NAMALWA (cell line): ENCODE measurements around the gene C1RL.

Experiments used
- DNase-seq: peaks from one replicate; pipeline ENCODE4 v3.0.0-alpha.2; 2015; ENCODE audit warnings: low spot score

C1RL gene

DNA sequence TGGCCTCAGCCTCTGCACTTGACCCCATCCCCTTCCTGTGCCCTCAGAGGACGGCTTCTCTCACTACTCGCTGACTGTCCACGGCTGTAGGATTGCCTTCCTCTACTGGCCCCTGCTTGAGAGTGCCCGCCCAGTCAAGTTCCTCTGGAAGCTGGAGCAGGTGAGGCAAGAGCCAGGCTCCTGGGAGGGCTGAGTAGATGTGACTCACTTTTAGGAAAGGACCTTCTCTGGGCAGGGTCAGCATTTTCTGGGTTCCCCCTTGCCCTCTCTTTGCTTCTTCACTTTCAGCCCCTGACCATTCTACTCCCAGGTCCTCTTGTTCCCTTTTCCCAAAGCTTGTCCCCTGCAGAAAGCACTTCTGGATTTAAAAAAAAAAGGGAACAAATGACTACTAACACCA lies 28.9 kb upstream of the C1RL start:
- DNase-seq, result no peak

DNA sequence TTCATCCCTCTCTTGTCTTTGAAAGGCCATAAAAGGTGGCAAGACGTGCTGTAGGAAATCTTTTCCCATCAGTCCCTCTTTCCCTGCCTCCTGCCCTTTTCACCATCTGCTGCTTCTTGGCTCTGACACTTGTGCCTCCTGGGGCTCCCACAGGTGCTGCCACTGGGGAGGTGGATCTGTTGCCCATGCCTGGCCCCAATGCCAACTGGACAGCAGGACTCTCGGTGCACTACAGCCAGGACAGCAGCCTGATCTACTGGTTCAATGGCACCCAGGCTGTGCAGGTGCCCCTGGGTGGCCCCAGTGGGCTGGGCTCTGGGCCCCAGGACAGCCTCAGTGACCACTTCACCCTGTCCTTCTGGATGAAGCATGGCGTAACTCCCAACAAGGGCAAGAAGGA lies 27.7 kb upstream of the C1RL start:
- DNase-seq, result no peak

DNA sequence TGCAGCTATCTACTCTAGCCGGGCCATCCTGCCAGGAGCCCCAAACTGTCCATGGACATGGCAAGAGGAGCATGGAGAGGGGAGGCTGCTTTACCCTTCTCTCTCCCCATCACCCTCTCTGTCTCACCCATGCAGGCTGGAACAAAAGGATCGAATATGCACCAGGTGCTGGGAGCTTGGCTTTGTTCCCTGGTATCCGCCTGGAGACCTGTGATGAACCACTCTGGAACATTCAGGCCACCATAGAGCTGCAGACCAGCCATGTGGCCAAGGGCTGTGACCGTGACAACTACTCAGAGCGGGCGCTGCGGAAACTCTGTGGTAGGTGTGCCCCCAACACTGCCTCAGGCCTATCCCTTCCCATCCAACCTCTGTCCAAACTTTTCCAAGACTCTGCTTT lies 27.1 kb upstream of the C1RL start:
- no peak for DNase-seq

DNA sequence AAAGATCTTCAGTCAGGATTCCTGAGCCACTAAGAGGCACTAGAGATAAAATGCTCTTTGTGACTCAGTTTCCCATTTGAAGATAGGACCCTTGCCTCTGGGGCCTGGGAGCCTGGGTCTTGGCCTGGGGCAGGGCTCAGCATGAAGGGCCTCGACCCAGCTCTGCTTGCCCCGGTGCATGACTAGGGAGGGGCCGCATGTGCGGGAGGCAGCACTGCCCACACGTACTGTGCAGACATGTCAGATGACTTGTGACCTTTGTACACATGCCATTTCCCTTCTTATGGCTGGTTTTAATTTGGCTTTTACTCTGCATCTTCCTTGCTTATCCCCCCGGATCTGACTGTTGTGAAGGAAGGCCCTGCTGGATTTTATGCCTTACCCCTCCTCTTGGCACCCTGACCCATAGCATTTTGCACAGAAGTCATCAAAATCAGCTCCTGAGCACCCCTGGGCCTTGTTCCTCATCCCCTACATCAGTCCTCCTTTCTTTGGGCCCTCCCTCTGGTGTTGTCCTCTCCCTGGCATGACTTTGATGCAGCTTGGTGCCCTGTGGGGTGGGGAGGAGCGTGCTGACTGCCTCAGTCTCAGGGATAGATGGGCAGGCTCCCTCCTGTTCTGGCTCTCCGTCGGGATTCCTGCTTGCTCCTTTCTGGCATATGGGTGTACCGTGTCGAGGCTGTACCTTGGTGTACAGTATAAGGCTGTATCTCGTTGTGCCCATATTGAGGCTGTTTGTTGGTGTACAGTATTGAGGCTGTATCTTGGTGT lies 25.6 kb upstream of the C1RL start:
- DNase-seq, result no peak

DNA sequence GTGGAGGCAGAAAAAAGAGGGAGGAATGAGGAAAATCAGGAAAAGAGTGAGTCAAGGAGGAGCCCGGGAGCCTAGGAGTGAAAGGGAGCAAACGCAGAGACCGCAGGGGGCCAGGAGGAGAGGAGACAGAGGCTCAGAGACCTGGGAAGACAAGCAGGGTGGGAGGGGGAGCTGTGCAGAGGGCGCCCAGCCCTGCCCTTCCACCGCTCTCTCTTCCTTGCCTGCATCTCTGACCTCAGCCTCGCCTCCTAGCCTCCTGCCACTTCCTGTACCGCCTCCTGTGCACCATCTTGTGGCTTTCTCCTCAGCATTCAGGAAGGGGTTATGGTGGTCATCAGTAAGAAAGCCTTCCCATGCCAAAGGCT lies 22.5 kb upstream of the C1RL start:
- peak; percentile 21 for DNase-seq

DNA sequence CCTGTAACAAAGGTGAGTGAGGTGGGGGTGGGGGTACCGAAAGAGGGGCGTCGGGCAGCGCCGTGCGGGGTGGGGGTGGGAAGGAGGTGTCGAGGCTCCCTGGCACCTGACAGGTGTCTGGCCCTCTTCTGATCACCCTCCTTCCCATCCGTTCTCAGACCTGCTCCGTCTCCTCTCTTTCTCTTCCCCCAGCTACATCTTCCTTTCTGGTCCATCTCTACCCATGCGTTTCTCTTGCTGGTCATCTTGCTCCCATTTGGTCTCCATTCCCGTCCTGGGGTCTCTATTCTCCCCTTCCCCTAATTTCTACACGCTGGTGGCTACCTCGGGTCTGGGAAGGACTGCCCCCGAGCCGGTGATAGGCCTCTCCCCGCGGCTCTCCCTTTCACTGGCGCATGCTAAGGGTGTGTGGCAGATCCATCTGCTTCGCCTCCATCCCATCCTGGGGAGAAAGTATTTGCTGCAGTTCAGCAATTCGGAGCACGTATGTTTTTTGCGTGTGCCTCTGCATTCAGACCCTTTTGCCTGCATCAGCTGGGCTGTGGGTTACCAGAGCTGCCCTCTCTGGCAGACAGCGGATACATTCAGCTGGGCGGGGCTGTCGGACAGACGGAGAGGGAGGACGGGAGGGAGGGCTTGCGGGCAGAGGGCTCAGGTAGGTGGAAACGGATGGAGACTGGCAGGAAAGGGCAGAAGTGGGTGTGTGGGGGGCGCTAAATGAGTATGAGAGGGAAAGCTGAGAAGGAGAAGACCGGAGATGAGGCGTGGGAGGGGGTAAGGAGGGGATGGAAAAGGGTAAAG lies 21.9 kb upstream of the C1RL start:
- DNase-seq, result peak; percentile 66

DNA sequence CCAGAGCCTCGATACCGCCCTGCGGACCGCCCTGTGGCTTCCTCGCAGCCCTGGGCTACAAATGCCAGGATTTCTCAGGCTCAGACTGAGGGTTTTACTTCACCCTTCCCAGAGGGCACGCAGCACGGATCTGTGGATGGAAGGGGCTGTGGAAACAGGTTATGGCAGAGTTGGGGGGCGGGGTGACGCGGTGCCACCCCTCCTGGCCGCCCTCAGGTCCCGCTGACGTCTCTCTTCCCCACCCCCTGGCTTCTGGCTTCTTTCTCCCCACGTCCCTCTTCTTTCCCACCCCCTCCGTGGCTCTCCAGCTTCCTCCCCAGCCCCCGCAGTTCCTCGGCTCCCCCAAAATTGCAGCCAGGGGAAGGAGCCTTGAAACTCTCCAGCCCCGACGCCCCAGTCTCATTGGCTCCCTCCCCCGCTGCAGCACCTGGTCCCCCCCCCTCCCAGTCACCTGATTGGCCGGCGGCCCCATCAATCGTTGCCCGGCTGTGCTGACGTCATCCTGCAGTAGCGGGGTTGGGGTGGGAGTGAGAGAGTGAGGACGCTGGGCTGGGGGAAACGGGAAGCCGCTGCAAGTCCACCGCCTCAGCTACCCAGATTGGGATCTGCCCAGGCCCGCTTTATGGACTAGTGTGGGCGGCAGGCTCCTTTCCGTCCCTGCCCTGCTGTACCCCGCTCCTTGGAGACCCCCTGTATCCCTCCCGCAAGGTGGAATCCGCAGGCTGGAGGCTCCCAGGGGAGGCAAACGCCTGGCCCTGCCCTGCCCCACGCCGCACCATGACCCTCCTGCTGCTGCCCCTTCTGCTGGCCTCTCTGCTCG lies 21.1 kb upstream of the C1RL start, which contains the start of gene CLSTN3:
CLSTN3 (plus strand) TSS at position 500 of the 820 bp plus-strand sequence; CDS start at position 778, 278 bp downstream.
- peak; percentile 93 for DNase-seq

DNA sequence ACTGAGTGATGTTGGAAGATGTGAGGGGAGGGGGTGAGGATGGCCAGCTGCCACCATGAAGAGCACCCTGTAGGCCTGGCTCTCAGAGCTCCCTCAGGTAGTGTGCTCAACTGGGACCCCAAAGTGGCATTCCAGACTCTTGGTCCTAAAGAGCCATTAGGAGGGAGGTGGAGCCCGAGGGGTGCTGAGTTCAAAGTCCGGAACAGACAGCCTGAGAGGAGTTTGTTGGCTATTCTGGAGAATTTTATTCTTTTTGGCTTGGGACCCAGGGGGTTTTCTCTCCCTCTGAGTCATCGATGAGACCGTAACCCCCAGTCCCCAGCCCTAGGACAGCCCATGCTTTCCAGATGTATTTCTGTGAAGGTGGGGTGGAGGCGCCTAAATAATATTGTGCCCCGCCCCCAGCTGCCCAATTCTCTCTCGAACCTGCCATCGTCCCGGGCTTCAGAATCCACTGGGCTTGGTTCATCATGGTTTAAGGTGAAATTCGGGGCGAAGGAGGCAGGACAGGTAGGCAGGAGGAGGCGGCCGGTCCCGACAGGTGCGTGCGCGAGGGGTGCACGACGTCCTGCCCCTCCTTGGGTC lies 20.4 kb upstream of the C1RL start:
- no peak for DNase-seq

DNA sequence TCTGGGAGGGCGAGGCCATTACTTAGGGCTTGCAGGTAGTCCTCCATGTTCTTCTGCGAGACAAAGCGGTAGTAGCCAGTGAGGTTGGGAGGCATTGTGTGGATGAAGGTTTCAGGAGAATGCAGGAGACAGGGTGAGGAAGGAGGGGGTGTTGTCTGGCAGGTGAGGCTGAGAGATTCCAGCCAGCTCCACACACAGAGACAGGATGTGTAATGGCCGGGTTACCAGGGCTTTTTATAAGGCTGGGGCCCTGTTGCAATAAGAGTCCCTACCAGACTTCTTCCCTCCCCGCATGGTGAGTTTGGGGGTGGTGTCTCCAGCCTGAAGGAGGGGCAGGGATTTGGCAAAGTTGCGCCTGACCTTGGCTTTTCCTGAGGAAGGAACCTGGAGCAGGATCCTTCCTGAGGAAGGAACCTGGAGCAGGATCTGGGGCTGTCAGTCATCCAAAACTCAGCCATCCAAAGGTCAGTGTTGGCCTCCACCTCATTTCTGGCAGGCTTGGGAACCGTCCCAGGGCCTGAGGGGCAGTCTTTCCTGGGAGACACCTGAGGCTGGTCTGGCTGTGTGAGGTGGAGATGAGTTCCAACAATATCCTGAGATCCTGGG lies 19.8 kb upstream of the C1RL start, which contains the start of gene RBP5:
RBP5 (minus strand) TSS at position 209 of the 606 bp plus-strand sequence; CDS start at position 95, 114 bp downstream.
- DNase-seq, result no peak

DNA sequence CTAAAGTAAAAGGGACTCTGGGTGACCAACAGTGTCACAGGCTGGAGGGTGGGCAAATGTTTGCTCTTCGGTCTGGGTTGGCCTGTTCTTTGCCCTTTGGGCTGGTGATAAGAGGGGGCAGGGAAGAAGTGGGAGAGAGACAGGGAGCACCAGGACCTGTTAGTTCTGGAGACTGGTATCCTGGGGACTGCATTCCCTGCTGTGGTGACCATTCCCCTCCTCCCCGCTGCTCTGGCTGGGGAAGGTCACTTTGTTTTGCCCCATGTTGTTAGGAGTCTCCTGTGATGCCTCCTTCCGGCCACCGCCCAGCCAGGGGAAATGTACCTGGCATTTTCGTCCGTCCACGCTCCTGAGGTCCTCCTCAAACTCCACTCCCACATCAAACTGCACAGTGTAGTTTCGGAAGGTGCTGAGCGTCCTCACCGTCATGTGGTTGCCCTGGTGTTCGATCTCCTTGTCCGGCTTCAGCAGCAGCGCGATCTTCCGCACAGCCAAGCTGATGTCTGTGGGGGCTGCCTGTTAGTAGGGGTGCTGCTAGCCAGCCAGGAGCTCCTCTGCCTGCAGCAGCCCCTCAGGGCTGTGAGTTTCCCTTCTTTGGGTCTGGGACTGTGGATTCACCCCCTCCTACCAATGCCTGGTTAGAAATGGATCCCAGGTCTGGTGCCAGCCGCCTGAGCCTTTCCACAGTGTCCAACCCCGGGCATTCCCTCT lies 19.1 kb upstream of the C1RL start:
- no peak for DNase-seq

DNA sequence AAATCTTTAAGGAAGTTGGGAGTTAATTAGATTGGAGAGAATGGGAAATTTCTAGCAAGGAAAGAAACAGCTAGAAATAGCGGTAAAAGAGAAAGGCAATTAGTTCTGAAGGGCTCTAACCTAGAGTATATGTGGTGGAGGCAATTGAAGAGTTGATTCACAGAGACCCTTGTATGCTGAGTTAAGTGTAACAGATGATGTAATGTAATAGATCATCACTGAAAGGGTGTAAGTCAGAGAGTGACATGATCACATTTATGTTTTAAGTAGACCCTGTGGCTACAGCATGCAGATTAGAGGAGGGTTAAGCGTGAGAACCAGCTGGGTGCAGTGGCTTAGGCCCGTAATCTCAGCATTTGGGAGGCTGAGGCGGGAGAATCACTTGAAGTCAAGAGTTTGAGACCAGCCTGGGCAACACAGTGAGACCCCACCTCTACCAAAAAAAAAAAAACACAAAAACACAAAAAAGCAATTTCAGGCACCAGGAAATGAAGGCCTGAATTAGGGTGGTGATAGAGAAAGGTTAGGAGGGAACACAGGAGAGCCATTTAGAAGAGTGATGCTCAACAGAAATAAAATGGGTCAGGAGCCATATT lies 16.7 kb upstream of the C1RL start:
- no peak for DNase-seq

DNA sequence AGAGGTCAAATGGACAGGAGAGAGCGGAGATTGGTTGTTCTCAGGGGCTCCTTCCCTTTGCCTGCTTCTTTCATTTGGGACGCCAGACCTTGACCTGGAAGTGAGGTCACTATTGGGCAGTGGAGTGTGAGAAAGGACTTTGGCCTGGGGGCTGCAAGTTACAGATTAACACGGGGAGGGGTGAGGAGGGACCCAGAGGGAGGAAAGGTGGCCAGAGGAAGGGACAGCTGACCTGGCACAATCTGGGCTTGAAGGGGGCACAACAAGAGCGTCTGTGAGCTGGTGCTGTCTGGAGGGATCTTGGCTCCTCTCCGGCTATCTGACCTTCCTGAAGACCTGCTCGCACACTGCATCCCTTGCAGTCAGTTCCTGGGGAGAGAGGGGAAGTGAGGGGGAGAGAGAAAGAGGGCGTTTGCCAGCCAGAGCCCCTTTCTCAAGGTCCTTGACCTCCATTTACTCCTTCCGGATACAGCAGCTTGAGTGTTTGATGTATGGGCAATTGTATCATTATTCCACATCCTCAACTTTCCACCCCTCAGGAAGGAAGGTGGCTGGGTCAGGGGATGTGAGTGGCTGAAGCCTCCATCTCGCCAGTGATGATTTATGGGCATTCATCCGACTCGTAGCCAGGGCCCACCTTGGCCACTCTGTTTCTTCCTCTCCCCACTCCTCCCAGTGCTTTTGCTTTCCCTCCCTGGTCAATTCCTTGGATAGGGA lies 14.9 kb upstream of the C1RL start:
- DNase-seq, result no peak

DNA sequence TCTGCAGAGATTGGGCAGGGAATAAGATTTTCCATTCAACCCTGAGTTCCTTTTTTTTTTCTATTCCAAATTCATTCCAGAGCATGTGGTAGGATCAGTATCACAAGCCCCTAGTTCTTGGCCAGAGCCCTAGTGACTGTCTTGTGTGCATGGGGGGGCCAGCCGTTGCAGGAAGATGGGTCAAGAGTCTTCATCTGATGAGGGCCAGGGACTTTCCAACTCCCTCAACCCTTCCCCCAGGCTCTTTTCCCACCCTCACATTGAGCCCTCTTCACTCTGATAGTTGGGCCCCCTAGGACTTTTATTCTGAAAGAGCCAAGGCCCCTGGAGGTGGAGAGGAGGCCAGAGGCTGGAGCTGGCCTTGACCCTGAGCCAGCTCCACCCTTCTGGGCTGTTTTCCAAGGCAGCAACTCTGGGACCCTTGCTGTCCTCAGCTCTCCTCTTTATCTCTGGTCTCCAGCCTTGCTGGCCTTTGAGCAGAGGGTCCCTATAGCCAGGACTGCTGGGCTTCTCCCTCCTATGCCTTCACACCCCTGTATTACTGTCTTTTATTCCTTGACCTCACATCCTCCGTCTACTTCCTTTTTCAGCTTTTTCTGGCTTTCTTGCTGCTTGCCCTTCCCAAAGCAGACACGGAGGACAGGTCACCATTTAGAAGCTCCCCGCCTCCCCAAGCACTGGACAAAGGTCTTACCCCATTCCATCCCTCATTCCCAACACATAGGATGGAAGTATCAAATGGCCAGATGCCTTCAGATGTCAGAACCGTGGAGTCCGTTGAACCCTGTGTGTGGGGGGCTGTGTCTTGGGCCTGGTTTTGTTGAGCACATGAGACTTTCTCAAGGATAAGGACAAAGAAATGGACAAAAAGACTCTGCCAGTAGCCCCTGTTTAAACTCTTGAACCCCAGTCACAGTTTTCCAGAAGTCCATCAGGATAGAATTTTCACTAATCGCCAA lies 14.1 kb upstream of the C1RL start:
- DNase-seq, result no peak

DNA sequence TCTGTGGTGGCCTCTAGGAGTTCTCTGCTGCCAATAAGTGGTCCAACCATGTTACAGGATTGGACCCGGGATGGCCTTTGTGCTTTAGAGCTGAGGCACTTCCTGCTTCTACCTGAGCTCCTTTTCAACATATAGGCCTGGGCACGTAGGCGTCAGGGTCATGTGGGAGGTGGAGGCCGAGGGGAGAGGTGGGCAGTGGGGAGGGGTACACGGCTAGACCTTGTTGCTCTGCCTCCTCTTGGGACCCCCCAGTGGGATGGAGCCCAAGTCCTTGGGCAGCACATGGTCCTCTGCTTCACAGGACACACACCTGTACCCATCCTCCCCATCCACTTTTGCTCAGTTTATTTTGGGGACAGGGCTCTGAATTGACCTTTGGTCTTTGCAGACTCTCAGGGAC lies 12.3 kb upstream of the C1RL start:
- DNase-seq, result no peak

DNA sequence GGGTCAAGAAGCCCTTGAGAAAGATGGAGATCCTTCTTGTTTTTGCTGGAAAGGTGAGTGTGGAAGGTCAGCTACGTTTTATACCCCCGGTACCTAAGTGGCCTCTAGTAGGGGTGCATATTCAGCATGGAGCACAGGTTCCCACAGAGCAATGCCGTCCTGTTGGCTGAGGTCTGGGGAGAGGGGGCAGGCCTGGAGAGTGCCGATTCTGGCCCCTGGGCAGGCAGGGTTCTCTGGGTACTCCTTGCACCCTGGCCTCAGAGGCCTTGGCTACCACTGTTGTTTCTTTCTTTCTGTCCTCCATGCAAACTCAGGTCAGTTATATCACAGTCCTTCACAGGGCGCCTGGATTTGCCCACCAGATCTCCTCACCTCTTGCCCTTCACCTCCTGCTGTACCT lies 11.2 kb upstream of the C1RL start:
- DNase-seq, result no peak

DNA sequence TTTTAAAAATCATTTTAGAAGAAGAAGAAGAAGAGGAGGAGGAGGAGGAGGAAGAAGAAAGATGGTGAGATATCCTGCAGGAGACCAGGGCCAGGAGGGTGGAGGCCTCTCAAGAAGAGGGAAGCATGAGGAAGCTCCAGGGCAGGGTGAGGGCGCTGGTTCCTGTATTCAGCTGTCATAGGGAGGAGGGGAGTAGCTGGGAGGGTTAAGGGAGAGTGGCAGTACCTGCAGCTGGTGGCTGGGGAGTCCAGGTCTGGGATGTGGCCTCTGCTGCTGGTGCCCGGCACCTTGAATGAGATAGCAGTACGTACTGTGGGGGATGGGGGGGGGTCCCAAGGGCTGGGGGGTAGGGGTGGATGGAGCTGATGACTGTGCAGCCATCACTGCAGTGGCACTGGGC lies 9.9 kb upstream of the C1RL start:
- no peak for DNase-seq

DNA sequence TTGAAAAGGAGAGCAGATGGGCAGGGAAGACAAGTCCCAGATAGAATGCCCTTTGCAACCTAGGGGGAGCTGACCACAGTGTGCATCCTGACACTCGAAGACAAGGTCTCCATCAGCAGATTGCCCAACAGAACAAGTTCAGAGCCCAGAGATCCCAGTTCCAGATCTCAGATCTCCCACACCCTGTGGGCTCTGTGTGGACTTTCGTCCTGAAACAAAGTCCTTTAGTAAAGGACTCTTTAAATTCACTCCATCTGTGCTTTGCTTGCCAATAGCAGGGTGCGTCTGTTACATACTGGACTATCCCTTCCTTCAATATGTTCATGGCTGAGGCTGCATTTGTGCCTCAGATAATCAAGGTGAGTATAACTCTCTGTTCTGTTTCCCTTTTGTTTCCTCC lies 8.7 kb upstream of the C1RL start:
- DNase-seq, result no peak

DNA sequence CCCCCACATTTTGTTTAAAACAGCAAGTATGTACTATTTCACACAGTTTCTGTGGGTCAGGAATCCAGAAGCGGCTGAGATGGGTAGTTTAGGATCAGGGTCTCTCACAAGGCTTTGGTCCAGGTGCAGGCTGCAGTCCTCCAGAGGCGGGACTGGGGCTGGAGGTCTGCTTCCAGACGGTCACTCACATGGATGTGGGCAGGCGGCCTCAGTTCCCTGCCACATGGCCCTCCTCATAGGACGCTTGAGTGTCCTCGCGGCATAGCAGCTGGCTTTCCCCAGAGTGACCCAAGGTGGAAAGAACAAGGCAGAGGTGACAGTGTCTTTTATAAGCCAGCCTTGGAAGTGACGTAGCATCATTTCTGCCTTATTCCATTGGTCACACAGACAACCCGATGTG lies 7.9 kb upstream of the C1RL start:
- no peak for DNase-seq

DNA sequence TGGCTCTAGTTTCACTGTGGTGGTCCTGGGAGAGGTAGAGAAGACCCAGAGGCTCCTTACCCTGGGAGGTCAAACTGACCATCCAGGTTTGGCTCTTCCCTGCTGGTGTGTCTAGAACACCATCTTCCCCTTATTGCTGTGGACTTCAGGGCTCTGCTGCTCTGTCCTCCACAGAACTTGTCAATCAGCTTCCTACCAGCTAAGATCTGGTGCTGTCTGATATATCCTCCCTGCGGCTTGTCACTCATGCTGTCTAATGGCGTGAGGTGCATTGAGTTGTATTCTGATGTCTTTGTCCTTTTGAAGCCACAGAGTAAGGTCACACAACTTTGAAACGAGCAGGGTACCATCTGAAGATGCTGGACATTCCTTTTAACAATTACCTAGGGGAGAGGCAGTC lies 7.2 kb upstream of the C1RL start:
- DNase-seq, result no peak
